ENCODE results near the gene OR4D6. TPM values are rescaled to one million over a fixed set of nuclear protein-coding genes. Genes with fewer than 3 reads are reported as not detected.

OR4D6 gene
- total RNA-seq, 1 experiment from 2014 or later, result not detected

DNA sequence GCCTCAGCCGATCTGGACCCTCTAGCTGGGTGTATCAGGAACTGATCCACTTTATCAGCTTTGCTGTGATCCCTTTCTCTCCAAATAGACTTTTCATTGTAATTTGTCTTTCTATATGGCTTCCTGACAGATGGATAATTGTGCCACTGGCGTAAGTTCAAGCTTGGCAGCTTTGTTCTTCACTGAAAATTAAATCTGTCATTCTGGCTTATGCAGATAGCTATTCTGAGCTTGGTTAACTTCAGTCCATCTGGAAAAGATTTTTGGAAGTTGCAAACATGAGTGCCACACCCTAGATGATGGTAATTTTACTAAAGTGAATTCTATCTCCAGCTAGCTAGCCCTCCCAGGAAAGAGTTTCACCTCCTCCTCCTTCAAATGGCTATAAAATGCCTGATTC is 38.6 kb upstream of the OR4D6 start:
- Histone ChIP-seq H3K4ac (ENCODE audit: low read depth, low read length) (no peak overlapping the region), H3K79me1 (ENCODE audit: insufficient read depth, low read depth, low read length, poor library complexity, severe bottlenecking) (no peaks in the 10 kb centered on the region), H3K79me2 (ENCODE audit: insufficient read depth, low read length) (no peaks in the 10 kb centered on the region), H3K4me2 (ENCODE audit: insufficient read depth, insufficient read length, low read length) (no peak overlapping the region), H4K8ac (replicated peaks; ENCODE audit: insufficient read length, low read depth, low read length) (no peak overlapping the region), H3K14ac (ENCODE audit: insufficient read depth, low read length) (no peak overlapping the region), H4K91ac (ENCODE audit: insufficient read length, low read depth, low read length) (no peak overlapping the region), H2BK20ac (ENCODE audit: low read depth, low read length, poor library complexity, severe bottlenecking) (no peak overlapping the region), H3K23me2 (ENCODE audit: insufficient read length, low read depth, low read length, poor library complexity, severe bottlenecking) (no peaks in the 10 kb centered on the region), H2AK5ac (ENCODE audit: insufficient read length, low read length) (no peak overlapping the region), H2AFZ (ENCODE audit: low read length) (no peak overlapping the region), H2BK15ac (ENCODE audit: low read depth, low read length) (no peak overlapping the region), H3K27ac (ENCODE audit: insufficient read length, low read depth, low read length) (no peak overlapping the region), H4K20me1 (ENCODE audit: control insufficient read depth, insufficient read depth, insufficient read length) (no peaks in the 10 kb centered on the region), H3K9ac (ENCODE audit: extremely low read depth, insufficient read length, low read length) (no peak overlapping the region), H3K18ac (ENCODE audit: insufficient read length, low read depth, low read length) (no peak overlapping the region), H3K4me1 (ENCODE audit: insufficient read depth, low read length) (no peaks in the 10 kb centered on the region), H3K9me3 (ENCODE audit: control insufficient read depth, low read depth, low read length) (no peaks in the 10 kb centered on the region), H3T11ph (ENCODE audit: low read length) (no peak overlapping the region), H2BK120ac (ENCODE audit: low read depth, low read length, poor library complexity, severe bottlenecking) (no peak overlapping the region), H3K23ac (ENCODE audit: insufficient read length, low read depth, low read length) (no peak overlapping the region), H3K27me3 (ENCODE audit: insufficient read depth, low read length) (no peaks in the 10 kb centered on the region), H2BK12ac (ENCODE audit: insufficient read length, low read depth, low read length) (no peak overlapping the region), H2BK5ac (ENCODE audit: insufficient read length, low read length) (no peak overlapping the region), H4K5ac (ENCODE audit: insufficient read length, low read depth, low read length) (no peak overlapping the region), H3K56ac (ENCODE audit: insufficient read length, low read depth, low read length) (no peak overlapping the region)
- Mint-ChIP-seq H3K27ac (no peak overlapping the region), H3K36me3 (ENCODE audit: insufficient read depth in 1 of 3, low read depth in 3 of 3) (0 out of 7 replicates have a peak, but pooled peaks cover 0 to 2% (median 0%) of the 10 kb centered on the region in 3 experiments), H3K9me3 (peaks cover 6 to 7% of the 10 kb centered on the region in 2 experiments; a peak in 4 of 5 replicates), H3K27me3 (ENCODE audit: low read depth) (no peaks in the 10 kb centered on the region), H3K4me1 (no peaks in the 10 kb centered on the region), H3K4me3 (no peak overlapping the region)
- no CpG with 5 or more reads among the region's 2 CpGs for WGBS (ENCODE audit: extremely low coverage, insufficient read length, low lambda C conversion rate)
- DNase-seq, result no peak
- TF ChIP-seq, protein P1, sequence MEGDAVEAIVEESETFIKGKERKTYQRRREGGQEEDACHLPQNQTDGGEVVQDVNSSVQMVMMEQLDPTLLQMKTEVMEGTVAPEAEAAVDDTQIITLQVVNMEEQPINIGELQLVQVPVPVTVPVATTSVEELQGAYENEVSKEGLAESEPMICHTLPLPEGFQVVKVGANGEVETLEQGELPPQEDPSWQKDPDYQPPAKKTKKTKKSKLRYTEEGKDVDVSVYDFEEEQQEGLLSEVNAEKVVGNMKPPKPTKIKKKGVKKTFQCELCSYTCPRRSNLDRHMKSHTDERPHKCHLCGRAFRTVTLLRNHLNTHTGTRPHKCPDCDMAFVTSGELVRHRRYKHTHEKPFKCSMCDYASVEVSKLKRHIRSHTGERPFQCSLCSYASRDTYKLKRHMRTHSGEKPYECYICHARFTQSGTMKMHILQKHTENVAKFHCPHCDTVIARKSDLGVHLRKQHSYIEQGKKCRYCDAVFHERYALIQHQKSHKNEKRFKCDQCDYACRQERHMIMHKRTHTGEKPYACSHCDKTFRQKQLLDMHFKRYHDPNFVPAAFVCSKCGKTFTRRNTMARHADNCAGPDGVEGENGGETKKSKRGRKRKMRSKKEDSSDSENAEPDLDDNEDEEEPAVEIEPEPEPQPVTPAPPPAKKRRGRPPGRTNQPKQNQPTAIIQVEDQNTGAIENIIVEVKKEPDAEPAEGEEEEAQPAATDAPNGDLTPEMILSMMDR (conservative IDR thresholded peaks at IDR 0.05), result no peak
